ENCODE measurements around the gene SEPTIN5. TPM values are rescaled to one million over a fixed set of nuclear protein-coding genes. Genes with fewer than 3 reads are reported as not detected.

Gene SEPTIN5
- total RNA-seq, 4 donors from 2014 or later = 14.0 to 124 (median 27.3) TPM

GRCh38 chr22:19742160-19743066 is 28.1 kb downstream of the SEPTIN5 start:
- Histone ChIP-seq H3K4me1 (peaks cover 0 to 4% of the 10 kb centered on the region in 2 donors), H3K9me3 (no peaks in the 10 kb centered on the region), H3K27ac (no peak overlapping the region), H3K36me3 (no peaks in the 10 kb centered on the region), H3K27me3 (no peaks in the 10 kb centered on the region), H3K4me3 (replicated peaks in 1 of 3) (no peak overlapping the region)
- intact Hi-C loops (cut with DNase I) = no loop called here
- 89 to 93% methylated on average over 12 to 21 of the region's 21 CpGs for WGBS, 2 donors
- DNase-seq = no peak
- TF ChIP-seq CTCF (IDR thresholded peaks at IDR 0.05) = no peak
- TF ChIP-seq POLR2A (IDR thresholded peaks at IDR 0.05) = no peak

GRCh38 chr22:19743081-19743480 is 28.8 kb downstream of the SEPTIN5 start:
- no peak overlapping the region for H3K4me3 ChIP-seq (replicated peaks in 1 of 3)
- DNase-seq = no peak
- H3K27ac ChIP-seq = no peak overlapping the region
- intact Hi-C loops (cut with DNase I) = no loop called here
- no peaks in the 10 kb centered on the region for H3K9me3 ChIP-seq
- 89 to 95% methylated on average over 3 to 6 of the region's 6 CpGs for WGBS, 2 donors
- H3K27me3 ChIP-seq = no peaks in the 10 kb centered on the region
- H3K4me1 ChIP-seq = peaks cover 0 to 4% of the 10 kb centered on the region in 2 donors
- no peaks in the 10 kb centered on the region for H3K36me3 ChIP-seq
- TF ChIP-seq POLR2A (IDR thresholded peaks at IDR 0.05) (no peak), CTCF (IDR thresholded peaks at IDR 0.05) (no peak)

DNA sequence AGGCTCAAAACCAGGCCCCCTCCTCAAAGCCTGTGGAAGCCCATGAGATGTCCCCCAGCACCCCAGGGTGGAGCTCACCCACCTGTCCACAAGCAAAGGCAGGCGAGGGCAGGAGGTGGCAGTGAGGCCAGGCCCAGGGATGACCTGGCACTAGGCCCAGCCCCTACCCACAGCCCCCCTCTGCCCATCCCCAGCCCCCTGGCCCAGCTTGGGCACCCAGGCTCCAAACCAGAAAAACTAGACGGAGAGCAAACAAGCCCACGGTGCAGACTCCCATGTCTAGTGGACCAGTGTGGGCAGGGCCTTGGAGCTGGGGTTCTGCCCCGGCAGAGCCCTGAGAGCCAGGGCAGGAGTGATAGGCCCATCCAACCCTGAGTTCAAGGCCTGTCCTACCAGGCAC is 29.3 kb downstream of the SEPTIN5 start:
- no peak for DNase-seq
- H3K4me3 ChIP-seq (replicated peaks in 1 of 3) = no peak overlapping the region
- H3K27me3 ChIP-seq = no peaks in the 10 kb centered on the region
- H3K27ac ChIP-seq = no peak overlapping the region
- H3K4me1 ChIP-seq = peaks cover 0 to 4% of the 10 kb centered on the region in 2 donors
- intact Hi-C loops (cut with DNase I) = no loop called here
- H3K36me3 ChIP-seq = no peaks in the 10 kb centered on the region
- TF ChIP-seq POLR2A (IDR thresholded peaks at IDR 0.05) (no peak), CTCF (IDR thresholded peaks at IDR 0.05) (no peak)
- H3K9me3 ChIP-seq = no peaks in the 10 kb centered on the region
- 66 to 93% methylated on average over 3 to 4 of the region's 4 CpGs for WGBS, 2 donors

GRCh38 chr22:19744350-19745006 is 30.2 kb downstream of the SEPTIN5 start:
- H3K4me3 ChIP-seq (replicated peaks in 1 of 3) = no peak overlapping the region
- H3K4me1 ChIP-seq = peaks cover 0 to 4% of the 10 kb centered on the region in 2 donors
- no peak overlapping the region for H3K27ac ChIP-seq
- no peaks in the 10 kb centered on the region for H3K27me3 ChIP-seq
- 86 to 87% methylated on average over 13 of the region's 13 CpGs for WGBS, 2 donors
- H3K9me3 ChIP-seq = no peaks in the 10 kb centered on the region
- TF ChIP-seq POLR2A (IDR thresholded peaks at IDR 0.05) (no peak), CTCF (IDR thresholded peaks at IDR 0.05) (no peak)
- DNase-seq = no peak
- no peaks in the 10 kb centered on the region for H3K36me3 ChIP-seq
- intact Hi-C loops (cut with DNase I) = no loop called here
